ENCODE results near the gene WNT9B.

The WNT9B gene

Small RNAs within 50 kb of the gene (small RNA-seq; reads per million reads assigned to genes)
- 0.03 to 0.27 reads per million in 2 experiments for gene RNU6ATAC3P

Data from SK-N-DZ (cell line).